Calu3 (cell line): Measurements from ENCODE around the gene JADE1. TPM values are rescaled to one million over a fixed set of nuclear protein-coding genes. Genes with fewer than 3 reads are reported as not detected.
A peak's percentile ranks its signal among the peaks of the same experiment; 100 is the strongest.

Experiments used
- BruUV-seq: library from RNA; stranded (reverse); fragments of 400-500 nt; replicated peaks from 2 replicates; lab custom pipeline; 2021; lab: Mats Ljungman, UMichigan
- CTCF ChIA-PET: fragments of 300-600 bp; sonication (Branson Sonifier 250); formaldehyde crosslinking; loops from one replicate; lab custom pipeline; 2022; ENCODE audit warnings: antibody characterized with exemption; lab: Charles Lee
- DNase-seq: peaks from one replicate; pipeline ENCODE4 v3.0.0; 2022
- H3K27ac Mint-ChIP-seq: one replicate; pipeline ENCODE4 v1.8.0; 2022; ENCODE audit warnings: mixed read lengths; ENCODE audit not compliant: unreplicated experiment
- H3K27me3 Mint-ChIP-seq: one replicate; pipeline ENCODE4 v1.8.0; 2022; ENCODE audit warnings: mixed read lengths; ENCODE audit not compliant: unreplicated experiment
- H3K36me3 Mint-ChIP-seq: one replicate; pipeline ENCODE4 v1.8.0; 2022; ENCODE audit warnings: mild to moderate bottlenecking, moderate library complexity, mixed read lengths; ENCODE audit not compliant: insufficient read depth, unreplicated experiment
- H3K4me1 Mint-ChIP-seq: one replicate; pipeline ENCODE4 v1.8.0; 2022; ENCODE audit warnings: mild to moderate bottlenecking, low read depth, mixed read lengths; ENCODE audit not compliant: unreplicated experiment
- H3K4me3 Mint-ChIP-seq: one replicate; pipeline ENCODE4 v1.8.0; 2022; ENCODE audit warnings: mild to moderate bottlenecking, low read depth, moderate library complexity, mixed read lengths; ENCODE audit not compliant: unreplicated experiment
- H3K9me3 Mint-ChIP-seq: one replicate; pipeline ENCODE4 v1.8.0; 2022; ENCODE audit warnings: low read depth, mixed read lengths; ENCODE audit not compliant: unreplicated experiment
- CTCF ChIP-seq: fragments of 200-600 bp; IDR thresholded peaks from one replicate; pipeline ENCODE4 v1.8.0; 2022; ENCODE audit warnings: antibody characterized with exemption; ENCODE audit not compliant: unreplicated experiment
- intact Hi-C: fragments of 100-400 bp; cut with micrococcal nuclease; formaldehyde crosslinking; loops from one replicate; pipeline ENCODE4 v1.10.0; 2022; ENCODE audit not compliant: unreplicated experiment
- total RNA-seq: library from RNA; stranded (reverse); gene quantifications from 2 replicates; pipeline ENCODE4 v1.2.3, GENCODE V29; 2022

JADE1 gene
- total RNA-seq, 1 experiment from 2014 or later, result 33.9 TPM

- BruUV-seq, result no TSS peak
- CTCF ChIA-PET, result interaction anchor here (0.5 kb wide), 1 partner anchor 331 kb away, joined by 3 read pairs; no protein-coding TSS in a partner anchor
- no peak for DNase-seq
- H3K9me3 Mint-ChIP-seq, result no peaks in the 10 kb centered on the region
- H3K27me3 Mint-ChIP-seq, result no peaks in the 10 kb centered on the region
- H3K36me3 Mint-ChIP-seq, result peaks cover 5% of the 10 kb centered on the region
- H3K4me1 Mint-ChIP-seq, result peaks cover 11% of the 10 kb centered on the region
- no peak overlapping the region for H3K27ac Mint-ChIP-seq
- TF ChIP-seq CTCF, result no peak
- intact Hi-C loops, result no loop called here
- no peak overlapping the region for H3K4me3 Mint-ChIP-seq
Measured at GRCh38 chr4:128802680-128803628, 6.5 kb upstream of the JADE1 start.

DNA sequence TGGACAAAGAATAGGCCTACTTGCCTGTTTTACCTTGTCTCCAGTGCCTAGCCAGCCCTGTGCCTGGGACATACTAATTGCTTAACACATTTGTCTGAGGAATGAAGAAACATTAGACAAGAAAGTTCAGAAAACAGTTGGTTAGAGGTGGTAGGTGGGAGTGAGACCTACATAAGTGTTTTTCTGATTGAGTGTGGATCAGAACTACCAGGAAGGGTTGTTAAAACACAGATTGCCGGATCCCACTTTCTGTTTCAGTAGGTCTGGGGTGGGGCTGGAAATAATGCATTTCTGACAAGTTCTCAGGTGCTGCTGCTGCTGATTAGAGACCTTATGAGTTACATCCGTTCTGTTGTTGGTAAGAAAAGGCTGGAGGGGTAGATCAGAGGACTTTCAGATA, 5.7 kb upstream of the JADE1 start:
- CTCF ChIA-PET, result no interaction called here
- Mint-ChIP-seq H3K9me3 (no peaks in the 10 kb centered on the region), H3K36me3 (peaks cover 5% of the 10 kb centered on the region), H3K4me1 (peaks cover 11% of the 10 kb centered on the region), H3K27me3 (no peaks in the 10 kb centered on the region), H3K27ac (no peak overlapping the region), H3K4me3 (no peak overlapping the region)
- intact Hi-C loops, result no loop called here
- no peak for DNase-seq
- TF ChIP-seq CTCF, result no peak
- BruUV-seq, result no TSS peak

GRCh38 chr4:128810331-128810870, 901 bp downstream of the JADE1 start:
- Mint-ChIP-seq H3K27me3 (no peaks in the 10 kb centered on the region), H3K4me1 (peaks cover 8% of the 10 kb centered on the region), H3K4me3 (peak overlapping the region; percentile 81), H3K27ac (peak overlapping the region; percentile 92), H3K9me3 (no peaks in the 10 kb centered on the region), H3K36me3 (peaks cover 41% of the 10 kb centered on the region)
- no peak for TF ChIP-seq CTCF
- intact Hi-C loops, result loop anchor here (1.0 to 5.0 kb wide), 3 partner anchors 52 to 282 kb away; partner anchors contain the start of gene SCLT1
- DNase-seq, result peak; percentile 15
- CTCF ChIA-PET, result interaction anchor here (0.7 to 1.5 kb wide), 3 partner anchors 236 to 356 kb away, joined by 5 to 8 read pairs (median 8); no protein-coding TSS in a partner anchor
- TSS peak; percentile 28 for BruUV-seq

DNA sequence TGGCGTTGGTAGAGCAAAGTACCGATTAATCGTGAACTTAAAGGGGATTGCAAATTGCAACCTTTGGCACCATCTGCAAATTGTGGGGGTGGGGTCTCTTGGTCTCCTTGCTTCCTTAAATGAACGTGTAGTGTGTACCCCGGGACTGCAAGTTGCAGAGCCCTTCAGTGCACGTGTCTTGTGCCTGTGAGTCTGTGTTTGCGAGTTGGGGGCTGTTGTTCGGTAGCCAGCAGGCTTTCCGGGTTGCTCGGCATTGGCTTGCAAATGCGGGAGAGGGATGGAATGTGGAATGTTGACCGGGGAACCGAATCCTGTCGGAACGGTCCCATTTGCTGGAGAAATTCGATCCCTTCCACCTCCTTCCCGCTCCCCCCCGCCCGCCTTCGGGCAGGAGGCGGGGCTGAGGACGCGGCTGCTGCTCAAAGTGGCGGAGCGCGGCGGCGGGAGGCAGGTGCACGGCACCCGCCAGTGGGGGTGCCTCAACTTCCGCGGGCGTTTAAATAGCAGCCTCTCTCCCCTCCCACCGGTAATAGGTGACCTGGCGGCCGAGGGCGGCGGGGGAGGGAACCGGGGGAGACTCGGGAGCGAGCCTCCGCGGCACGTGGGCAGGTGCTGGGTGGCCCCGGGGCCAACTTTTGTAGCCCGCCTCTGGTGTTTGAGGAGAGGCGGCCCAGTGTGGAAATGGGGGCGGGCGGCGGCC, 1.5 kb downstream of the JADE1 start:
- no TSS peak for BruUV-seq
- no peak for TF ChIP-seq CTCF
- intact Hi-C loops, result loop anchor here (1.0 to 5.0 kb wide), 3 partner anchors 51 to 281 kb away; partner anchors contain the start of gene SCLT1
- CTCF ChIA-PET, result no interaction called here
- H3K36me3 Mint-ChIP-seq, result peaks cover 41% of the 10 kb centered on the region
- no peaks in the 10 kb centered on the region for H3K27me3 Mint-ChIP-seq
- H3K4me3 Mint-ChIP-seq, result peak overlapping the region; percentile 81
- peak overlapping the region; percentile 80 for H3K27ac Mint-ChIP-seq
- DNase-seq, result peak; percentile 85
- H3K9me3 Mint-ChIP-seq, result no peaks in the 10 kb centered on the region
- peaks cover 8% of the 10 kb centered on the region for H3K4me1 Mint-ChIP-seq
